ENCODE results near the gene MED8.

MED8 gene

GRCh38 chr1:43389326-43390313, at the start of gene MED8, which contains the start of gene SZT2:
MED8 (minus strand) TSS chr1:43389800; CDS start chr1:43389764, 36 bp downstream.
SZT2 (plus strand) TSS chr1:43389899; CDS start chr1:43389969, 70 bp downstream.
- DNase-seq, result peak; percentile 87

- no peak for DNase-seq
Measured at GRCh38 chr1:43438953-43439581, 49.5 kb upstream of the MED8 start.

GRCh38 chr1:43438576-43438952, 49.0 kb upstream of the MED8 start:
- no peak for DNase-seq

- no peak for DNase-seq
Measured at GRCh38 chr1:43438006-43438405, 48.4 kb upstream of the MED8 start.

GRCh38 chr1:43437031-43437973, 47.7 kb upstream of the MED8 start:
- no peak for DNase-seq

GRCh38 chr1:43436371-43436770, 46.8 kb upstream of the MED8 start:
- DNase-seq, result no peak

GRCh38 chr1:43435146-43436145, 45.8 kb upstream of the MED8 start:
- DNase-seq, result no peak

- no peak for DNase-seq
Measured at GRCh38 chr1:43434256-43434655, 44.7 kb upstream of the MED8 start.

- no peak for DNase-seq
Measured at GRCh38 chr1:43432907-43433306, 43.3 kb upstream of the MED8 start.

GRCh38 chr1:43432171-43432860, 42.7 kb upstream of the MED8 start:
- no peak for DNase-seq

GRCh38 chr1:43431676-43432075, 42.1 kb upstream of the MED8 start:
- no peak for DNase-seq

GRCh38 chr1:43430831-43431230, 41.2 kb upstream of the MED8 start:
- no peak for DNase-seq

GRCh38 chr1:43427941-43428340, 38.3 kb upstream of the MED8 start:
- no peak for DNase-seq

GRCh38 chr1:43427524-43427923, 37.9 kb upstream of the MED8 start:
- DNase-seq, result no peak

GRCh38 chr1:43426221-43426620, 36.6 kb upstream of the MED8 start:
- DNase-seq, result no peak

- no peak for DNase-seq
Measured at GRCh38 chr1:43425045-43425444, 35.4 kb upstream of the MED8 start.

GRCh38 chr1:43423672-43424550, 34.3 kb upstream of the MED8 start:
- no peak for DNase-seq

- DNase-seq, result no peak
Measured at GRCh38 chr1:43422995-43423671, 33.5 kb upstream of the MED8 start.
